Right forelimb (tissue), 1 donor: ENCODE results near the gene CTNNB1.
"Not testable (repeated sequence)": the region's sequence is repeated elsewhere in the genome, so short reads cannot be mapped to it uniquely, and the experiment has no call there.

Source experiments
- DNase-seq: peaks from one replicate; pipeline ENCODE4 v3.0.0-alpha.2; 2018

CTNNB1 gene

DNA sequence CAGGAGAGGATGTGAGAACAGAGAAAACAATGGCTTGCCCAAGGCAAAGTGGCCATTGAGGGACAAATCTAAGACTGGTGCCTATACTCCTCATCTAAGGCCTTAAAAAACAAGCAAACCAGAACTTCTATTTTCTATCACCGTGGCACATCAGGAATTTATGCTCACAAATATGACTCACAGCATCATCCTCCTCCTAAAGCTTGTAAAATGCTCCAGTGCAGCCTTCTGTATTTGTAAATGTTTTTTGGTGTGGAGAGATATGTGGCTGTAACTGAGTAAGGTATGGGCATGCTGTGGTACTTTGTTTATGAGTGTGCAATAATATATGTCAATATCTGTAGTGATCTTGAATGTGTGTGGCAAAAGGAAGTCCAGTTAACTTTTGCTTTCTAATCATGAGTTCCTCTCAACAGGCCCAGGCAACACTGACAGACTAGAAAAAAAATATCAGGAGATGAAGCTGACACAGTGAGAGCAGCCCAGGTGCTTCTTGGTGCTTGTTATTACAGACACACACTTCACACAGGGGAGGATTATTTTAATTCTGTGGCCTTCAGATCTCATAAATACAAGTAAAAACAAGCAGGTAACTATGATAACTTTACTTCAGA is 60.3 kb downstream of the CTNNB1 start:
- DNase-seq = no peak

GRCh38 chr3:41260063-41260450 is 60.8 kb downstream of the CTNNB1 start:
- DNase-seq = no peak

GRCh38 chr3:41265011-41265545 is 65.8 kb downstream of the CTNNB1 start:
- no peak for DNase-seq

- no peak for DNase-seq
These were observed 66.5 kb downstream of the CTNNB1 start for GRCh38 chr3:41265823-41266273.

DNA sequence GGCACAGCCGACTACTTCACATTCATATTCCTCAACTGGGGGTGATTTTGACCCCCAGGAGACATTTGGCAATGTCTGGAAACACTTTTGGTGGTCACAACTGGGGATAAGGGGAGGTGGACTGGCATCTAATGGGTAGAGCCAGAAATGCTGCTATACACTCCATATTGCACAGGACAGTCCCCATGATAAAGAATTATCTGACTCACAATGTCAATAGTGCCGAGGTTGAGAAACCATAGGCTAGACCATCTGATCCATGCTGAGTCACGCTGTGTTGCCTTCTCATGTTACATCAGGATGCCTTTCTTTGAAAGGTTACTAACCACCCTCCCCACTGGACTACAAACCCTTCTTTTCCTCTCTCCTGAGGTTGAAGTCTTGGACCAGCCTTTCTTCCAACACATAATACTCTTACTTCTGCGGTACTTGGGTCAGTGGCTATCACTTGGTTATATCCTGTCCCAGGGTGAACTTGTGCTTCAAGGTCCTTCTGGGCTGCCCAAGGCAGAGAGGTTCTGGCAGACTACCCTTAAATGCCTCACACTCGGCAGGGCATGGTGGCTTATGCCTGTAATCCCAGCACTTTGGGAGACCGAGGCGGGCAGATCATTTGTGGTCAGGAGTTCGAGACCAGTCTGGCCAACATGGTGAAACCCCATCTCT is 68.8 kb downstream of the CTNNB1 start:
- DNase-seq = no peak

- no peak for DNase-seq
These were observed 73.4 kb downstream of the CTNNB1 start for GRCh38 chr3:41272667-41273066.

DNA sequence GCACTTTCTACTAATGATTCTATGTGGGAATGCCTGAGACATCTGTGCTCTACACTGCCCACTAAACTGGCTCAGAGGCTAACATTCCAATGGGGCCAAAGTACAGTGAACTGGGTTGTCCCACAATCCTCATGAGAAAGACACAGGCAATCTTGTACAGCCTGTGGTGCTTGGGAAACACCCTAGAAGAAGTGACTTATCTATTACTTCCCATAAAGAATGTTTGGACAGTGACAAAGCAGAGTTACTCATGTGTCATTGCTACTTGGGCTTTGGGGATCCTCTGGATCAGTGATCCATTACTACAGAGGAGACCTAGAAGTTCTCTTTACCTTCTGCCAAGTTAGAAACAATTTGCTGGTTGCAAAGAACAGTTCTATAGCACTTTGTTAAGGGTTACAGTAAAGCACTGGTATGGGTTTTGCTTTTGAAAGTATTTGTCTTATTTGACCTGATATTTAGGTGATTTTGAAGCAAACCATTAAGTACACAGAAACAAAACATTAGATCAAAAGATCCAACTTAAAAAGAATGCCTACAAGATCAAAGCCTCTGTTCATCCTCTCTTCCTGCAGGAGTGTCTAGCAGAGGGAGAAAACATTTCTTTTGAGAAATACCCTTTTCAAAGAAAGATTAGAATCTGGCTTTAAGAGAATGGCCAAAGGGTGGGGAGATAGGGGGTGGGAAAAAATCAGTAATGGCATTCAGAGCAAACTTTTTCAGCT is 75.8 kb downstream of the CTNNB1 start:
- no peak for DNase-seq

- DNase-seq = no peak
These were observed 76.9 kb downstream of the CTNNB1 start for GRCh38 chr3:41276191-41276590.

- no peak for DNase-seq
These were observed 78.6 kb downstream of the CTNNB1 start for GRCh38 chr3:41277790-41278465.

DNA sequence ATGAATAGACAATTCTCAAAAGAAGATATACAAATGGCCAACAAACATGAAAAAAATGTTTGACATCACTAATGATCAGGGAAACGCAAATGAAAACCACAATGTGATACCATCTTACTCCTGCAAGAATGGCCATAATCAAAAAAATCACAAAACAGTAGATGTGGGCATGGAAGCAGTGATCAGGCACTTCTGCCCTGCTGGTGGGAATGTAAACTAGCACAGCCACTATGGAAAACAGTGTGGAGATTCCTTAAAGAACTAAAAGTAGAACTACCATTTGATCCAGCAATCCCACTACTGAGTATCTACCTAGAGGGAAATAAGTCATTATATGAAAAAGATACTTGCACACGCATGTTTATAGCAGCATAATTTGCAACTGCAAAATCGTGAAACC is 85.6 kb downstream of the CTNNB1 start:
- not testable (repeated sequence) for DNase-seq

DNA sequence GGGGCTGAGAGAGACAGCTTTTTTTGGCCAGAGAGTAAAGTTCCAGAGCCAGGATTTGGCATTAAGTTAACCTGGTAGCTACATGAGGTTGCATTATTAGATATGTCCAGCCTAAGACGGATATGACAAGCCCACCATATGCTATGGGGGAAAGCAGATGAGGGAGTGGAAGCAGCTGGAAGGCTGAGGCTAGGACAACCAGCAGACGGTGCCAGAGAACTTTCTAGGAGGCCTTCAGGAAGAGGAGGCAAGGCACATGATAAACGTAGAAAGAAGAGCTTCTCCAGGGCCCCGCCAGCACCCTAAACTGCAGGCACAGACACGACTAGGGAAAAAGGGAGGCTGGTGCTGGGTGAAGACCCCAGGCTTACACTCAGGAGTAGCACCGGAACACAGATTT is 87.0 kb downstream of the CTNNB1 start:
- DNase-seq = no peak

DNA sequence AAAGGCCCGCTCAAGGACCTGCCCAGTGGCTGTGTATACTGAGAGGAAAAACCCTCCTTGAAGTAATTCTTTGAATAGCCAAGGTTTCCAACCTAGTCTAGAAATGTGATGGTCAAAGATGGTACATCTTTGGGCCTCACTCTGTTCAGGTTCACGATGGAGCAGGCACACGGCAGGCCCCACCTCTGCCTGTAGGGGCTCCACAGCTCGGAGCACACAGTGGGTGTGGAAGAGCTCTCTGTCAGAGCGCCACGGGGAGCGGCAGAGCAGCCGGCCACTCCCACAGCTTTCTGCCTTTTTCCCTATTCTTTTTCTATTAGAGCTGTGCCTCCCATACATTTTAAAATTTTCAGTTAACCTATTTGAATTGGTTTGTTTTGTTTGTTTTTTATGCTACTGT is 89.5 kb downstream of the CTNNB1 start:
- no peak for DNase-seq
